IMR-90 (cell line): ENCODE data around the gene ZYG11A. TPM values are rescaled to one million over a fixed set of nuclear protein-coding genes. Genes with fewer than 3 reads are reported as not detected.

Experiments used
- ATAC-seq: fragments of 200-7000 bp; cut with Tn5 transposase; 2 replicates; pipeline ENCODE4 v1.9.1; 2020; ENCODE audit warnings: low read depth, mild to moderate bottlenecking, moderate library complexity
- BruUV-seq: library from RNA; stranded (reverse); fragments of 400-500 nt; replicated peaks from 2 replicates; lab custom pipeline; 2021; lab: Mats Ljungman, UMichigan
- CTCF ChIA-PET: fragments of 300-600 bp; formaldehyde crosslinking; extraction: SDS; loops from one replicate; lab custom pipeline; 2021; ENCODE audit warnings: antibody characterized with exemption; lab: Yijun Ruan, JAX
- POLR2A ChIA-PET: fragments of 300-600 bp; sonication (Branson Sonifier 250); formaldehyde crosslinking; loops from one replicate; lab custom pipeline; 2022; ENCODE audit warnings: antibody characterized with exemption; ENCODE audit not compliant: unreplicated experiment; lab: Charles Lee
- DNase-seq: peaks from one replicate; pipeline ENCODE4 v3.0.0; 2013
- H2AFZ ChIP-seq: replicated peaks from 2 replicates; pipeline ENCODE3; 2013; ENCODE audit warnings: low read length, mild to moderate bottlenecking; ENCODE audit not compliant: poor library complexity
- H2AK5ac ChIP-seq: 2 replicates; pipeline ENCODE4 v1.6.1; 2013; ENCODE audit warnings: low read depth, low read length, inconsistent platforms
- H2AK9ac ChIP-seq: replicated peaks from 2 replicates; pipeline ENCODE3; 2013; ENCODE audit warnings: mild to moderate bottlenecking, low read depth, low read length, moderate library complexity; ENCODE audit not compliant: poor library complexity
- H2BK120ac ChIP-seq: 2 replicates; pipeline ENCODE4 v1.6.1; 2013; ENCODE audit warnings: low read depth, low read length, inconsistent platforms
- H2BK15ac ChIP-seq: 3 replicates; pipeline ENCODE4 v1.6.1; 2013; ENCODE audit warnings: low read depth, low read length, inconsistent platforms
- H2BK20ac ChIP-seq: 2 replicates; pipeline ENCODE4 v1.6.1; 2013; ENCODE audit warnings: low read depth, mild to moderate bottlenecking, inconsistent platforms, low read length, moderate library complexity
- H2BK5ac ChIP-seq: 2 replicates; pipeline ENCODE4 v1.6.1; 2013; ENCODE audit warnings: mild to moderate bottlenecking, low read depth, low read length, inconsistent platforms; ENCODE audit not compliant: poor library complexity, severe bottlenecking
- H3K14ac ChIP-seq: replicated peaks from 2 replicates; pipeline ENCODE4 v1.6.1; 2013; ENCODE audit warnings: low read depth, low read length, inconsistent platforms
- H3K18ac ChIP-seq: 2 replicates; pipeline ENCODE4 v1.6.1; 2013; ENCODE audit warnings: low read depth, low read length, control low read depth
- H3K23ac ChIP-seq: 2 replicates; pipeline ENCODE4 v1.6.1; 2013; ENCODE audit warnings: low read depth, low read length, inconsistent platforms
- H3K27ac ChIP-seq: 2 replicates; pipeline ENCODE4 v1.5.1; 2013; ENCODE audit warnings: mild to moderate bottlenecking, control low read depth, low read length; ENCODE audit not compliant: insufficient read depth
- H3K27me3 ChIP-seq: 2 replicates; pipeline ENCODE4 v1.6.1; 2013; ENCODE audit warnings: low read length; ENCODE audit not compliant: control insufficient read depth, insufficient read depth
- H3K36me3 ChIP-seq: 2 replicates; pipeline ENCODE4 v1.6.1; 2013; ENCODE audit warnings: low read length, mixed read lengths; ENCODE audit not compliant: control insufficient read depth, insufficient read depth
- H3K4ac ChIP-seq: 2 replicates; pipeline ENCODE4 v1.6.1; 2013; ENCODE audit warnings: low read depth, low read length, inconsistent platforms
- H3K4me1 ChIP-seq: 2 replicates; pipeline ENCODE4 v1.6.1; 2013; ENCODE audit warnings: low read length, mixed read lengths; ENCODE audit not compliant: control insufficient read depth, insufficient read depth
- H3K4me2 ChIP-seq: 2 replicates; pipeline ENCODE4 v1.6.1; 2013; ENCODE audit warnings: low read depth, mild to moderate bottlenecking, control low read depth, low read length, moderate library complexity
- H3K4me3 ChIP-seq: 2 replicates; pipeline ENCODE4 v1.5.1; 2013; ENCODE audit warnings: low read depth, mild to moderate bottlenecking, control low read depth, low read length, moderate library complexity; ENCODE audit not compliant: insufficient read depth
- H3K56ac ChIP-seq: 2 replicates; pipeline ENCODE4 v1.6.1; 2013; ENCODE audit warnings: low read length, inconsistent platforms; ENCODE audit not compliant: insufficient read depth; ENCODE audit errors: extremely low read depth
- H3K79me1 ChIP-seq, 2 experiments: 2 replicates each; pipeline ENCODE4 v1.6.1; 2013; ENCODE audit warnings: low read length in 2 of 2, inconsistent platforms in 1 of 2, low read depth in 1 of 2
- H3K9ac ChIP-seq: 2 replicates; pipeline ENCODE4 v1.6.1; 2013; ENCODE audit warnings: low read depth, low read length, control low read depth
- H3K9me1 ChIP-seq: 2 replicates; pipeline ENCODE4 v1.6.1; 2013; ENCODE audit warnings: low read length, inconsistent platforms; ENCODE audit not compliant: insufficient read depth
- H3K9me3 ChIP-seq: 2 replicates; pipeline ENCODE4 v1.6.1; 2013; ENCODE audit warnings: low read length; ENCODE audit not compliant: control insufficient read depth, insufficient read depth
- H4K20me1 ChIP-seq: 2 replicates; pipeline ENCODE4 v1.6.1; 2013; ENCODE audit warnings: low read length, inconsistent platforms; ENCODE audit not compliant: insufficient read depth
- H4K5ac ChIP-seq: 2 replicates; pipeline ENCODE4 v1.6.1; 2013; ENCODE audit warnings: mild to moderate bottlenecking, low read depth, low read length, control low read depth
- H4K8ac ChIP-seq, 2 experiments: 2 replicates each; pipeline ENCODE4 v1.6.1; 2013; ENCODE audit warnings: low read depth in 2 of 2, low read length in 2 of 2, control low read depth in 1 of 2, inconsistent platforms in 1 of 2
- H4K91ac ChIP-seq: 2 replicates; pipeline ENCODE4 v1.6.1; 2013; ENCODE audit warnings: low read depth, low read length, inconsistent platforms; ENCODE audit not compliant: insufficient read depth
- MAZ ChIP-seq: IDR thresholded peaks from 2 replicates; pipeline ENCODE4 v1.6.1; 2012; ENCODE audit warnings: low read depth, mild to moderate bottlenecking, low read length, improper control_type of control experiment, moderate library complexity, borderline replicate concordance
- POLR2A ChIP-seq: IDR thresholded peaks from 2 replicates; pipeline ENCODE4 v1.6.1; 2012; ENCODE audit warnings: mild to moderate bottlenecking, low read depth, low read length
- RCOR1 ChIP-seq: IDR thresholded peaks from 2 replicates; pipeline ENCODE4 v1.6.1; 2012; ENCODE audit warnings: mild to moderate bottlenecking, low read length, improper control_type of control experiment; ENCODE audit not compliant: insufficient replicate concordance
- WGBS, 2 experiments: methylation state at CpG; one replicate each; pipeline versions ENCODE4 v1.1.5 to v1.1.7; 2013; ENCODE audit warnings: missing lambda C conversion rate in 2 of 2; ENCODE audit not compliant: insufficient read length in 1 of 2; ENCODE audit errors: extremely low coverage in 2 of 2; 5-methylcytosine and 5-hydroxymethylcytosine counted together
- dilution Hi-C: fragments of 300-500 bp; cut with HindIII; formaldehyde crosslinking; loops from one replicate; pipeline ENCODE4 v1.14.3; 2018; ENCODE audit warnings: low sequenced_read_pairs; ENCODE audit not compliant: unreplicated experiment
- in situ Hi-C: fragments of 300-500 bp; cut with MboI; formaldehyde crosslinking; loops from 3 replicates; pipeline ENCODE4 v1.14.3; 2019; ENCODE audit warnings: low sequenced_read_pairs, inconsistent platforms, mixed read lengths
- intact Hi-C: fragments of 100-400 bp; cut with micrococcal nuclease; formaldehyde crosslinking; loops from 2 replicates; pipeline ENCODE4 v1.10.0; 2022
- polyA plus RNA-seq, 3 experiments: library from polyadenylated mRNA; depleted of rRNA; stranded (reverse); fragments of >200 nt; gene quantifications; 2 replicates each; pipeline ENCODE4 v1.2.3, GENCODE V29; 2012; ENCODE audit warnings: low replicate concordance in 1 of 3
- total RNA-seq: library from RNA; depleted of rRNA; stranded (reverse); fragments of >200 nt; gene quantifications from 2 replicates; pipeline ENCODE4 v1.2.3, GENCODE V29; 2012
- TF ChIP-seq, protein P1 (sequence below): fragments of 150-350 bp; IDR thresholded peaks from 2 replicates; pipeline ENCODE4 v1.6.1; 2016; ENCODE audit warnings: low read depth, mild to moderate bottlenecking, low read length, moderate library complexity, borderline replicate concordance

Gene ZYG11A
- total and polyA plus RNA-seq, 2 of the 4 experiments (the other 2 are of a cell fraction): 0.63 to 2.0 TPM

- H3K36me3 ChIP-seq: peaks cover 17% of the 10 kb centered on the region
These were observed 47.1 kb upstream of the ZYG11A start for GRCh38 chr1:52795464-52795863.

More at GRCh38 chr1:52795464-52795863, 47.1 kb upstream of the ZYG11A start:
- H3K4ac ChIP-seq: no peak overlapping the region
- no peak overlapping the region for H3K18ac ChIP-seq
- H2BK15ac ChIP-seq: no peak overlapping the region
- TF ChIP-seq RCOR1 (no peak), MAZ (no peak), POLR2A (no peak)
- TF ChIP-seq, protein P1, sequence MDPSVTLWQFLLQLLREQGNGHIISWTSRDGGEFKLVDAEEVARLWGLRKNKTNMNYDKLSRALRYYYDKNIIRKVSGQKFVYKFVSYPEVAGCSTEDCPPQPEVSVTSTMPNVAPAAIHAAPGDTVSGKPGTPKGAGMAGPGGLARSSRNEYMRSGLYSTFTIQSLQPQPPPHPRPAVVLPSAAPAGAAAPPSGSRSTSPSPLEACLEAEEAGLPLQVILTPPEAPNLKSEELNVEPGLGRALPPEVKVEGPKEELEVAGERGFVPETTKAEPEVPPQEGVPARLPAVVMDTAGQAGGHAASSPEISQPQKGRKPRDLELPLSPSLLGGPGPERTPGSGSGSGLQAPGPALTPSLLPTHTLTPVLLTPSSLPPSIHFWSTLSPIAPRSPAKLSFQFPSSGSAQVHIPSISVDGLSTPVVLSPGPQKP: no peak
- no peak overlapping the region for H3K56ac ChIP-seq
- H3K14ac ChIP-seq: no peak overlapping the region
- H3K79me1 ChIP-seq: no peaks in the 10 kb centered on the region; a peak in 2 of 4 replicates
- no peak overlapping the region for H3K23ac ChIP-seq
- no peaks in the 10 kb centered on the region for H3K9me3 ChIP-seq
- H2BK20ac ChIP-seq: no peak overlapping the region
- no peak overlapping the region for H3K27ac ChIP-seq
- no peaks in the 10 kb centered on the region for H3K9me1 ChIP-seq
- no peak overlapping the region for H2BK5ac ChIP-seq
- no peaks in the 10 kb centered on the region for H4K20me1 ChIP-seq
- no peak overlapping the region for H3K9ac ChIP-seq
- no peak for DNase-seq
- ATAC-seq: no peak
- dilution Hi-C loops (no loop called here), in situ Hi-C loops (no loop called here), intact Hi-C loops (no loop called here)
- no peaks in the 10 kb centered on the region for H3K27me3 ChIP-seq
- H2BK120ac ChIP-seq: no peak overlapping the region
- H4K8ac ChIP-seq: no peak overlapping the region
- H3K4me2 ChIP-seq: no peak overlapping the region
- H2AFZ ChIP-seq: no peak overlapping the region
- no peak overlapping the region for H4K5ac ChIP-seq
- H4K91ac ChIP-seq: no peak overlapping the region
- no peak overlapping the region for H2AK5ac ChIP-seq
- ChIA-PET POLR2A (no interaction called here), CTCF (interaction anchor here (0.5 kb wide), 1 partner anchor 21 kb away, joined by 4 read pairs; no protein-coding TSS in a partner anchor)
- H2AK9ac ChIP-seq: no peak overlapping the region
- no peaks in the 10 kb centered on the region for H3K4me1 ChIP-seq
- no peak overlapping the region for H3K4me3 ChIP-seq
- 100% methylated on average over 1 of the region's 3 CpGs; no CpG with 5 or more reads in 1 of the 2 experiments for WGBS, 2 experiments
- BruUV-seq: no TSS peak
